Stimulated activated CD4-positive, alpha-beta T cell treated with anti-CD3 and anti-CD28 coated beads, Interleukin-1b, Interleukin-23, amount 100 ng/mL, for 24 hours (primary cell): Measurements from ENCODE around the gene SORCS3.
A peak's percentile ranks its signal among the peaks of the same experiment; 100 is the strongest.

Experiments used
- DNase-seq, 4 experiments: peaks; one replicate each; pipeline ENCODE4 v3.0.0-alpha.2; 2020; ENCODE audit warnings: low read depth in 4 of 4, low spot score in 1 of 4

SORCS3 gene

GRCh38 chr10:104989880-104990279 lies 348.8 kb downstream of the SORCS3 start:
- DNase-seq, result no peak

GRCh38 chr10:104993085-104993484 lies 352.0 kb downstream of the SORCS3 start:
- DNase-seq, result no peak

- no peak for DNase-seq
These were observed 360.2 kb downstream of the SORCS3 start for GRCh38 chr10:105001269-105001668.

GRCh38 chr10:105010411-105011121 lies 369.5 kb downstream of the SORCS3 start:
- DNase-seq, result no peak

- peak in 1 of 4 experiments; percentile 1 for DNase-seq
These were observed 376.0 kb downstream of the SORCS3 start for GRCh38 chr10:105017116-105017515.

GRCh38 chr10:105017691-105018090 lies 376.6 kb downstream of the SORCS3 start:
- DNase-seq, result no peak

GRCh38 chr10:105023211-105024111 lies 382.4 kb downstream of the SORCS3 start:
- no peak for DNase-seq

GRCh38 chr10:105024184-105024583 lies 383.1 kb downstream of the SORCS3 start:
- DNase-seq, result no peak

GRCh38 chr10:105025092-105025491 lies 384.0 kb downstream of the SORCS3 start:
- no peak for DNase-seq

- no peak for DNase-seq
These were observed 385.5 kb downstream of the SORCS3 start for GRCh38 chr10:105026566-105026965.

GRCh38 chr10:105029286-105029685 lies 388.2 kb downstream of the SORCS3 start:
- DNase-seq, result no peak

GRCh38 chr10:105037022-105037421 lies 395.9 kb downstream of the SORCS3 start:
- no peak for DNase-seq

GRCh38 chr10:105041956-105042355 lies 400.9 kb downstream of the SORCS3 start:
- no peak for DNase-seq

- no peak for DNase-seq
These were observed 401.9 kb downstream of the SORCS3 start for GRCh38 chr10:105042906-105043552.

GRCh38 chr10:105044902-105045301 lies 403.8 kb downstream of the SORCS3 start:
- no peak for DNase-seq

GRCh38 chr10:105056413-105056812 lies 415.3 kb downstream of the SORCS3 start:
- DNase-seq, result no peak

- no peak for DNase-seq
These were observed 421.9 kb downstream of the SORCS3 start for GRCh38 chr10:105062951-105063350.

- no peak for DNase-seq
These were observed 422.7 kb downstream of the SORCS3 start for GRCh38 chr10:105063796-105064195.

- no peak for DNase-seq
These were observed 427.4 kb downstream of the SORCS3 start for GRCh38 chr10:105068497-105068896.

GRCh38 chr10:105070249-105070648 lies 429.2 kb downstream of the SORCS3 start:
- DNase-seq, result no peak

- DNase-seq, result no peak
These were observed 429.9 kb downstream of the SORCS3 start for GRCh38 chr10:105070952-105071351.

GRCh38 chr10:105071980-105072379 lies 430.9 kb downstream of the SORCS3 start:
- DNase-seq, result no peak
